HepG2 (cell line): ENCODE results near the gene ARHGAP9. TPM values are rescaled to one million over a fixed set of nuclear protein-coding genes. Genes with fewer than 3 reads are reported as not detected.

Experiments
- CENPBD1 ChIP-seq: sonication (generic); formaldehyde crosslinking; IDR thresholded peaks from 2 replicates; pipeline ENCODE4 v1.8.0; 2022; ENCODE audit warnings: missing genetic modification reagents, low read depth, mild to moderate bottlenecking, borderline replicate concordance
- FOXA1 ChIP-seq, 2 experiments: fragments of 450-650 bp in 1 of 2; sonication (generic) in 1 of 2; formaldehyde crosslinking in 1 of 2; IDR thresholded peaks; 2 replicates each; pipeline versions ENCODE4 v1.4.0 to v1.6.1; 2016 to 2020; ENCODE audit warnings: missing genetic modification reagents in 1 of 2
- GATAD1 ChIP-seq: IDR thresholded peaks from 2 replicates; pipeline ENCODE4 v1.6.1; 2016; ENCODE audit warnings: missing genetic modification reagents, missing compliant biosample characterization
- HNRNPH1 ChIP-seq: fragments of 200-400 bp; formaldehyde crosslinking; optimal IDR thresholded peaks from 2 replicates; pipeline ENCODE3; 2017; ENCODE audit warnings: mild to moderate bottlenecking, low read depth, low read length
- ISX ChIP-seq: sonication (generic); formaldehyde crosslinking; conservative IDR thresholded peaks from 2 replicates; pipeline ENCODE4 v1.5.0; 2020; ENCODE audit warnings: missing genetic modification reagents
- KDM3A ChIP-seq: IDR thresholded peaks from 2 replicates; pipeline ENCODE4 v1.6.1; 2018; ENCODE audit warnings: low read depth, missing compliant biosample characterization
- NCOA5 ChIP-seq: sonication (generic); formaldehyde crosslinking; IDR thresholded peaks from 2 replicates; pipeline ENCODE4 v1.4.0; 2020; ENCODE audit warnings: missing genetic modification reagents
- RBM39 ChIP-seq: fragments of 200-400 bp; formaldehyde crosslinking; IDR thresholded peaks from one replicate; pipeline ENCODE4 v1.6.1; 2018; ENCODE audit warnings: antibody characterized with exemption, mild to moderate bottlenecking, low read depth, low read length; ENCODE audit not compliant: poor library complexity, severe bottlenecking
- SIN3A ChIP-seq: IDR thresholded peaks from 2 replicates; pipeline ENCODE4 v1.6.1; 2011; ENCODE audit warnings: low read depth, mild to moderate bottlenecking, control low read depth, low read length, borderline replicate concordance
- SRF ChIP-seq: IDR thresholded peaks from 2 replicates; pipeline ENCODE4 v1.6.1; 2011; ENCODE audit warnings: mild to moderate bottlenecking, low read depth, low read length, moderate library complexity
- TCF7L2 ChIP-seq: IDR thresholded peaks from 2 replicates; pipeline ENCODE4 v1.6.1; 2011; ENCODE audit warnings: mild to moderate bottlenecking, low read depth, low read length, moderate library complexity
- TRAFD1 ChIP-seq: sonication (generic); formaldehyde crosslinking; IDR thresholded peaks from 2 replicates; pipeline ENCODE4 v1.5.1; 2020; ENCODE audit warnings: missing genetic modification reagents, mild to moderate bottlenecking, borderline replicate concordance
- U2AF1 ChIP-seq: fragments of 200-400 bp; formaldehyde crosslinking; optimal IDR thresholded peaks from 2 replicates; pipeline ENCODE3; 2017; ENCODE audit warnings: mild to moderate bottlenecking, low read depth, low read length
- ZBTB10 ChIP-seq: sonication (generic); formaldehyde crosslinking; IDR thresholded peaks from 2 replicates; pipeline ENCODE4 v1.4.0; 2020; ENCODE audit warnings: missing genetic modification reagents, borderline replicate concordance
- ZBTB33 ChIP-seq: sonication (generic); formaldehyde crosslinking; IDR thresholded peaks from 2 replicates; pipeline ENCODE4 v1.4.0; 2020; ENCODE audit warnings: missing genetic modification reagents
- ZNF121 ChIP-seq: sonication (generic); formaldehyde crosslinking; IDR thresholded peaks from 2 replicates; pipeline ENCODE4 v1.5.0; 2020; ENCODE audit warnings: mild to moderate bottlenecking, missing genetic modification reagents
- ZNF282 ChIP-seq: fragments of 450-650 bp; IDR thresholded peaks from 2 replicates; pipeline ENCODE4 v1.6.1; 2018; ENCODE audit not compliant: partially characterized antibody
- ZNF451 ChIP-seq: sonication (generic); formaldehyde crosslinking; IDR thresholded peaks from 2 replicates; pipeline ENCODE4 v1.5.0; 2020; ENCODE audit warnings: mild to moderate bottlenecking, missing genetic modification reagents
- ZNF549 ChIP-seq: sonication (generic); formaldehyde crosslinking; IDR thresholded peaks from 2 replicates; pipeline ENCODE4 v1.5.0; 2020; ENCODE audit warnings: missing genetic modification reagents
- ZNF607 ChIP-seq: sonication (generic); formaldehyde crosslinking; IDR thresholded peaks from 2 replicates; pipeline ENCODE4 v1.5.1; 2020; ENCODE audit warnings: missing genetic modification reagents, mild to moderate bottlenecking, borderline replicate concordance
- polyA plus RNA-seq, 8 experiments: library from polyadenylated mRNA; depleted of rRNA in 3 of 8; stranded (reverse) in 7 of 8; unstranded in 1 of 8; fragments of >200 nt; fragmentation: Illumina TruSeq in 4 of 8; extraction: Trizol in 4 of 8; gene quantifications; 2 replicates each; pipeline versions ENCODE4 v1.2.1 to v1.2.3, GENCODE V29; 2011 to 2016; ENCODE audit warnings: low read depth in 4 of 8, missing spikeins in 1 of 8, mixed read lengths in 1 of 8; ENCODE audit not compliant: insufficient read depth in 1 of 8
- total RNA-seq, 5 experiments: library from RNA; depleted of rRNA; stranded (reverse); fragments of >200 nt; fragmentation: Illumina TruSeq; extraction: Trizol; gene quantifications; 2 replicates each; pipeline ENCODE4 v1.2.3, GENCODE V29; 2016; ENCODE audit warnings: low read depth in 1 of 5

Gene ARHGAP9
- total and polyA plus RNA-seq, 2 of the 13 experiments (the other 11 are each of a cell fraction or from before 2014, with no cell fraction given): 0.18 to 1.2 TPM

- TF ChIP-seq ZBTB10 (CRISPR knock-in tag) (peak; percentile 42; the same call in 1 of the 2 replicates), ZBTB33 (CRISPR knock-in tag) (peak; percentile 78), ZNF451 (CRISPR knock-in tag) (peak; percentile 42; the same call in 1 of the 2 replicates), ZNF549 (CRISPR knock-in tag) (no peak), SRF (no peak), U2AF1 (no peak), TRAFD1 (no peak), RBM39 (no peak), NCOA5 (CRISPR knock-in tag) (no peak), ZNF282 (no peak), SIN3A (no peak), ZNF607 (CRISPR knock-in tag) (peak; percentile 80; the same call in 1 of the 2 replicates), GATAD1 (CRISPR knock-in tag) (peak; percentile 75), HNRNPH1 (no peak), TCF7L2 (no peak), ISX (no peak), CENPBD1 (0 out of 2 replicates have a peak, but pooled peaks have one; percentile 44), KDM3A (peak; percentile 95; the same call in 1 of the 2 replicates), FOXA1 (IDR thresholded peaks at IDR 0.05) (peak; percentile 43; the same call in 1 of the 2 replicates), FOXA1 (CRISPR knock-in tag; IDR thresholded peaks at IDR 0.05) (peak; percentile 96), ZNF121 (CRISPR knock-in tag) (peak; percentile 57; the same call in 1 of the 2 replicates)
These were observed 28.4 kb downstream of the ARHGAP9 start (continued) for GRCh38 chr12:57451233-57451778.
